Neural progenitor cell (in vitro differentiated cells): ENCODE measurements around the gene TFB2M. TPM values are rescaled to one million over a fixed set of nuclear protein-coding genes. Genes with fewer than 3 reads are reported as not detected.

Experiments
- DNase-seq: peaks from one replicate; pipeline ENCODE4 v3.0.0-alpha.2; 2016; ENCODE audit warnings: low spot score
- H2AFZ ChIP-seq: fragments of 200-600 bp; sonication (generic); replicated peaks from 2 replicates; pipeline ENCODE4 v1.6.1; 2016; ENCODE audit warnings: antibody characterized with exemption
- H3F3A ChIP-seq: fragments of 200-600 bp; sonication (generic); 2 replicates; pipeline ENCODE4 v1.6.1; 2016; ENCODE audit warnings: antibody characterized with exemption, low read depth
- H3K27ac ChIP-seq: fragments of 200-600 bp; sonication (generic); 2 replicates; pipeline ENCODE4 v1.5.1; 2016; ENCODE audit warnings: mild to moderate bottlenecking
- H3K27me3 ChIP-seq: fragments of 200-600 bp; sonication (generic); 2 replicates; pipeline ENCODE4 v1.6.1; 2016; ENCODE audit warnings: mild to moderate bottlenecking, moderate library complexity
- H3K36me3 ChIP-seq: fragments of 200-600 bp; sonication (generic); 2 replicates; pipeline ENCODE4 v1.5.1; 2016
- H3K4me1 ChIP-seq: fragments of 200-600 bp; sonication (generic); 2 replicates; pipeline ENCODE4 v1.6.1; 2016; ENCODE audit warnings: mixed run types
- H3K4me2 ChIP-seq: fragments of 200-600 bp; sonication (generic); 2 replicates; pipeline ENCODE4 v1.6.1; 2016
- H3K4me3 ChIP-seq: fragments of 200-600 bp; sonication (generic); 2 replicates; pipeline ENCODE4 v1.5.1; 2016
- H3K79me2 ChIP-seq: fragments of 200-600 bp; sonication (generic); 2 replicates; pipeline ENCODE4 v1.6.1; 2016; ENCODE audit warnings: low read depth
- H3K9ac ChIP-seq: fragments of 200-600 bp; sonication (generic); 2 replicates; pipeline ENCODE4 v1.6.1; 2016
- H3K9me3 ChIP-seq: fragments of 200-600 bp; sonication (generic); 2 replicates; pipeline ENCODE4 v1.5.1; 2016; ENCODE audit warnings: low read depth
- H4K20me1 ChIP-seq: fragments of 200-600 bp; sonication (generic); 2 replicates; pipeline ENCODE4 v1.6.1; 2016; ENCODE audit warnings: low read depth
- H3K27ac Mint-ChIP-seq: 3 replicates; pipeline ENCODE4 v1.8.0; 2021; ENCODE audit warnings: mixed read lengths
- H3K27me3 Mint-ChIP-seq: 2 replicates; pipeline ENCODE4 v1.8.0; 2022; ENCODE audit warnings: low read depth, mild to moderate bottlenecking, inconsistent platforms, moderate library complexity, mixed read lengths; ENCODE audit not compliant: insufficient read depth
- H3K36me3 Mint-ChIP-seq: 3 replicates; pipeline ENCODE4 v1.8.0; 2021; ENCODE audit warnings: mixed read lengths
- H3K4me1 Mint-ChIP-seq: 3 replicates; pipeline ENCODE4 v1.8.0; 2021; ENCODE audit warnings: mixed read lengths
- H3K4me3 Mint-ChIP-seq: 3 replicates; pipeline ENCODE4 v1.8.0; 2021; ENCODE audit warnings: mild to moderate bottlenecking, moderate library complexity, mixed read lengths
- H3K9me3 Mint-ChIP-seq: 3 replicates; pipeline ENCODE4 v1.8.0; 2020; ENCODE audit warnings: mixed read lengths
- CTCF ChIP-seq: fragments of 200-600 bp; sonication (generic); IDR thresholded peaks from 2 replicates; pipeline ENCODE4 v1.5.1; 2017; ENCODE audit warnings: antibody characterized with exemption, mild to moderate bottlenecking
- EZH2 ChIP-seq: fragments of 200-600 bp; sonication (generic); IDR thresholded peaks from 2 replicates; pipeline ENCODE4 v1.6.1; 2017; ENCODE audit warnings: antibody characterized with exemption, mild to moderate bottlenecking, moderate library complexity
- EZH2phosphoT487 ChIP-seq: fragments of 200-600 bp; sonication (generic); IDR thresholded peaks from 2 replicates; pipeline ENCODE4 v1.6.1; 2017; ENCODE audit warnings: antibody characterized with exemption
- total RNA-seq: library from RNA; depleted of rRNA; stranded (reverse); fragments of >200 nt; gene quantifications from 2 replicates; pipeline ENCODE4 v1.2.3, GENCODE V29; 2015; ENCODE audit warnings: low replicate concordance

Gene TFB2M
- total RNA-seq, 1 donor from 2014 or later, result 21.1 TPM

GRCh38 chr1:246587606-246588005, 21.5 kb upstream of the TFB2M start:
- Histone ChIP-seq H3K4me3 (no peak overlapping the region), H4K20me1 (peaks cover 13% of the 10 kb centered on the region), H3F3A (no peaks in the 10 kb centered on the region), H3K79me2 (peaks cover 29% of the 10 kb centered on the region), H3K4me1 (no peaks in the 10 kb centered on the region), H2AFZ (no peak overlapping the region), H3K9ac (no peak overlapping the region), H3K27ac (no peak overlapping the region), H3K4me2 (no peak overlapping the region), H3K36me3 (no peaks in the 10 kb centered on the region), H3K27me3 (no peaks in the 10 kb centered on the region), H3K9me3 (no peaks in the 10 kb centered on the region)
- peaks cover 12% of the 10 kb centered on the region for H3K4me1 Mint-ChIP-seq
- no peak for TF ChIP-seq EZH2phosphoT487
- TF ChIP-seq EZH2, result no peak
- no peak for TF ChIP-seq CTCF
- H3K9me3 Mint-ChIP-seq, result peaks cover 6% of the 10 kb centered on the region
- DNase-seq, result no peak
- H3K36me3 Mint-ChIP-seq, result peaks cover 9% of the 10 kb centered on the region
- H3K4me3 Mint-ChIP-seq, result no peak overlapping the region
- H3K27ac Mint-ChIP-seq, result no peak overlapping the region
- no peaks in the 10 kb centered on the region for H3K27me3 Mint-ChIP-seq

- Histone ChIP-seq H3K4me2 (no peak overlapping the region), H3F3A (no peaks in the 10 kb centered on the region), H2AFZ (no peak overlapping the region), H3K9ac (no peak overlapping the region), H3K4me3 (no peak overlapping the region), H3K36me3 (no peaks in the 10 kb centered on the region), H3K4me1 (no peaks in the 10 kb centered on the region), H3K79me2 (peaks cover 29% of the 10 kb centered on the region), H3K27me3 (no peaks in the 10 kb centered on the region), H4K20me1 (peaks cover 19% of the 10 kb centered on the region), H3K9me3 (no peaks in the 10 kb centered on the region), H3K27ac (no peak overlapping the region)
- no peak for DNase-seq
- Mint-ChIP-seq H3K27ac (no peak overlapping the region), H3K27me3 (no peaks in the 10 kb centered on the region), H3K4me1 (peaks cover 12% of the 10 kb centered on the region), H3K36me3 (peaks cover 9% of the 10 kb centered on the region), H3K9me3 (peaks cover 6% of the 10 kb centered on the region), H3K4me3 (no peak overlapping the region)
- no peak for TF ChIP-seq CTCF
Observed at GRCh38 chr1:246587032-246587431, 21.0 kb upstream of the TFB2M start.

- no peak overlapping the region for H3K4me3 Mint-ChIP-seq
- H3K27me3 ChIP-seq, result no peaks in the 10 kb centered on the region
- H3K36me3 Mint-ChIP-seq, result no peaks in the 10 kb centered on the region
- H3K27me3 Mint-ChIP-seq, result no peaks in the 10 kb centered on the region
- H3K79me2 ChIP-seq, result peaks cover 24% of the 10 kb centered on the region
- H3F3A ChIP-seq, result no peaks in the 10 kb centered on the region
- no peak overlapping the region for H3K4me3 ChIP-seq
- H3K36me3 ChIP-seq, result no peaks in the 10 kb centered on the region
- peaks cover 12% of the 10 kb centered on the region for H3K4me1 Mint-ChIP-seq
- no peak overlapping the region for H3K9ac ChIP-seq
- TF ChIP-seq EZH2 (no peak), EZH2phosphoT487 (no peak), CTCF (no peak)
- H2AFZ ChIP-seq, result no peak overlapping the region
- H3K27ac ChIP-seq, result no peak overlapping the region
- no peaks in the 10 kb centered on the region for H3K9me3 ChIP-seq
- peaks cover 20% of the 10 kb centered on the region for H4K20me1 ChIP-seq
- no peaks in the 10 kb centered on the region for H3K9me3 Mint-ChIP-seq
- no peak for DNase-seq
- H3K4me1 ChIP-seq, result no peaks in the 10 kb centered on the region
- H3K4me2 ChIP-seq, result no peak overlapping the region
- H3K27ac Mint-ChIP-seq, result no peak overlapping the region
Observed at GRCh38 chr1:246583448-246584185, 17.6 kb upstream of the TFB2M start.
